Endothelial cell of umbilical vein (primary cell): Measurements from ENCODE around the gene MAML3. TPM values are rescaled to one million over a fixed set of nuclear protein-coding genes. Genes with fewer than 3 reads are reported as not detected.

Experiments used
- BruUV-seq: library from RNA; stranded (reverse); fragments of 400-500 nt; replicated peaks from 2 replicates; lab custom pipeline; 2021; lab: Mats Ljungman, UMichigan
- CTCF ChIA-PET: fragments of 300-600, 350-600 bp; sonication (Branson Sonifier 250); formaldehyde crosslinking; loops from one replicate; lab custom pipeline; 2021; ENCODE audit warnings: antibody characterized with exemption, inconsistent platforms; lab: Charles Lee
- POLR2A ChIA-PET: fragments of 300-600, 350-600 bp; sonication (Branson Sonifier 250); formaldehyde crosslinking; loops from one replicate; lab custom pipeline; 2021; ENCODE audit warnings: antibody characterized with exemption, inconsistent platforms; lab: Charles Lee
- DNase-seq: peaks from one replicate; pipeline ENCODE4 v3.0.0-alpha.2; 2011; ENCODE audit warnings: low read depth, low spot score
- FAIRE-seq: peaks from 2 replicates; lab custom pipeline; 2011; peaks lifted over from hg19 to GRCh38; lab: Jason Lieb, UNC
- H2AFZ ChIP-seq: 2 replicates; pipeline ENCODE4 v1.6.0; 2012; ENCODE audit warnings: low read depth, low read length, control low read depth, inconsistent platforms
- H3K27ac ChIP-seq: 2 replicates; pipeline ENCODE4 v1.5.1; 2011; ENCODE audit warnings: low read depth, mild to moderate bottlenecking, control low read depth, low read length, moderate library complexity; ENCODE audit not compliant: insufficient read depth
- H3K27me3 ChIP-seq, 2 experiments: 2 replicates each; pipeline versions ENCODE4 v1.6.0 to v1.6.1; 2011; ENCODE audit warnings: low read length in 2 of 2, mixed read lengths in 1 of 2; ENCODE audit not compliant: control insufficient read depth in 2 of 2, insufficient read depth in 2 of 2
- H3K36me3 ChIP-seq, 2 experiments: 2 replicates in 1 of 2; 3 replicates in 1 of 2; pipeline ENCODE4 v1.5.1; 2011; ENCODE audit warnings: low read length in 2 of 2, mild to moderate bottlenecking in 1 of 2, moderate library complexity in 1 of 2; ENCODE audit not compliant: control insufficient read depth in 2 of 2, insufficient read depth in 2 of 2; ENCODE audit errors: extremely low read depth in 1 of 2
- H3K4me1 ChIP-seq: 3 replicates; pipeline ENCODE4 v1.5.1; 2011; ENCODE audit warnings: mild to moderate bottlenecking, low read length; ENCODE audit not compliant: control insufficient read depth, insufficient read depth; ENCODE audit errors: extremely low read depth
- H3K4me2 ChIP-seq: 2 replicates; pipeline ENCODE4 v1.6.1; 2011; ENCODE audit warnings: low read length, control low read depth, mixed read lengths; ENCODE audit not compliant: insufficient read depth
- H3K4me3 ChIP-seq, 3 experiments: fragments of 200-600 bp in 1 of 3; sonication (generic), shearing (Covaris generic) in 1 of 3; replicated peaks in 1 of 3; 2 replicates each; pipeline ENCODE4 v1.5.1; 2011 to 2016; ENCODE audit warnings: control low read depth in 3 of 3, low read length in 3 of 3, mild to moderate bottlenecking in 2 of 3, inconsistent platforms in 1 of 3, low read depth in 1 of 3, moderate library complexity in 1 of 3; ENCODE audit not compliant: insufficient read depth in 1 of 3
- H3K79me2 ChIP-seq: 2 replicates; pipeline ENCODE4 v1.6.0; 2012; ENCODE audit warnings: low read length, inconsistent platforms; ENCODE audit not compliant: control insufficient read depth, insufficient read depth
- H3K9ac ChIP-seq: replicated peaks from 2 replicates; pipeline ENCODE3; 2011; ENCODE audit warnings: low read length, control low read depth; ENCODE audit not compliant: insufficient read depth; ENCODE audit errors: extremely low read depth
- H3K9me1 ChIP-seq: replicated peaks from 3 replicates; pipeline ENCODE4 v1.6.0; 2011; ENCODE audit warnings: mild to moderate bottlenecking, low read length; ENCODE audit not compliant: control insufficient read depth, insufficient read depth; ENCODE audit errors: extremely low read depth
- H3K9me3 ChIP-seq: replicated peaks from 2 replicates; pipeline ENCODE4 v1.5.1; 2012; ENCODE audit warnings: low read length, inconsistent platforms; ENCODE audit not compliant: control insufficient read depth, insufficient read depth
- H4K20me1 ChIP-seq: replicated peaks from 2 replicates; pipeline ENCODE3; 2011; ENCODE audit warnings: mild to moderate bottlenecking, low read length; ENCODE audit not compliant: control insufficient read depth, insufficient read depth; ENCODE audit errors: extremely low read depth
- EZH2 ChIP-seq: IDR thresholded peaks from 2 replicates; pipeline ENCODE4 v1.6.1; 2012; ENCODE audit warnings: borderline replicate concordance, low read depth, mild to moderate bottlenecking, moderate library complexity, low read length, inconsistent platforms; ENCODE audit not compliant: severe bottlenecking
- FOS ChIP-seq: IDR thresholded peaks from 2 replicates; pipeline ENCODE4 v1.6.1; 2011; ENCODE audit warnings: mild to moderate bottlenecking, low read length, moderate library complexity, borderline replicate concordance; ENCODE audit not compliant: insufficient read depth
- GATA2 ChIP-seq: IDR thresholded peaks from 2 replicates; pipeline ENCODE4 v1.7.0; 2011; ENCODE audit warnings: low read depth, mild to moderate bottlenecking, moderate library complexity, mixed read lengths, low read length; ENCODE audit not compliant: insufficient read length, insufficient read depth
- JUN ChIP-seq: IDR thresholded peaks from 2 replicates; pipeline ENCODE4 v1.6.1; 2011; ENCODE audit warnings: borderline replicate concordance, low read depth; ENCODE audit not compliant: insufficient read length, insufficient read depth
- MYC ChIP-seq: IDR thresholded peaks from one replicate; pipeline ENCODE4 v1.6.1; 2011; ENCODE audit warnings: mild to moderate bottlenecking, low read depth, low read length
- POLR2A ChIP-seq: IDR thresholded peaks from 2 replicates; pipeline ENCODE4 v1.6.1; 2012; ENCODE audit warnings: low read depth, mild to moderate bottlenecking, control low read depth, low read length
- POLR2AphosphoS5 ChIP-seq: IDR thresholded peaks from 2 replicates; pipeline ENCODE4 v1.6.1; 2012; ENCODE audit warnings: low read depth, mild to moderate bottlenecking, control low read depth, low read length, moderate library complexity; ENCODE audit not compliant: insufficient read depth
- dilution Hi-C: fragments of 300-500 bp; cut with MboI; formaldehyde crosslinking; loops from one replicate; pipeline ENCODE4 v1.15.0; 2019; ENCODE audit warnings: low sequenced_read_pairs; ENCODE audit not compliant: extremely low pct_ligation_motif_present
- intact Hi-C: fragments of 100-400 bp; cut with micrococcal nuclease; formaldehyde crosslinking; loops from one replicate; pipeline ENCODE4 v1.10.0; 2022
- polyA plus RNA-seq, 4 experiments: library from polyadenylated mRNA; depleted of rRNA in 3 of 4; stranded (reverse) in 3 of 4; unstranded in 1 of 4; fragments of >200 nt; gene quantifications; 2 replicates each; pipeline versions ENCODE4 v1.2.1 to v1.2.3, GENCODE V29; 2011 to 2012; ENCODE audit warnings: missing spikeins in 1 of 4
- total RNA-seq: library from RNA; stranded (reverse); gene quantifications from 2 replicates; pipeline ENCODE4 v1.2.3, GENCODE V29; 2021
- TF ChIP-seq, protein P1 (sequence below): IDR thresholded peaks from 2 replicates; pipeline ENCODE4 v1.6.1; 2011; ENCODE audit not compliant: insufficient read depth, insufficient read length
- TF ChIP-seq, protein P2 (sequence below), 2 donors: IDR thresholded peaks; 1 replicate in 1 of 2; 2 replicates in 1 of 2; pipeline ENCODE4 v1.5.1; 2011; ENCODE audit warnings: low read length in 2 of 2, mild to moderate bottlenecking in 2 of 2, moderate library complexity in 2 of 2, control low read depth in 1 of 2, inconsistent platforms in 1 of 2, low read depth in 1 of 2; ENCODE audit not compliant: insufficient read depth in 1 of 2; ENCODE audit errors: extremely low read depth in 1 of 2

MAML3 gene
- total and polyA plus RNA-seq, 2 donors (not counting 3 experiments of a cell fraction or from before 2014, with no cell fraction given), result 14.0 to 20.3 TPM

DNA sequence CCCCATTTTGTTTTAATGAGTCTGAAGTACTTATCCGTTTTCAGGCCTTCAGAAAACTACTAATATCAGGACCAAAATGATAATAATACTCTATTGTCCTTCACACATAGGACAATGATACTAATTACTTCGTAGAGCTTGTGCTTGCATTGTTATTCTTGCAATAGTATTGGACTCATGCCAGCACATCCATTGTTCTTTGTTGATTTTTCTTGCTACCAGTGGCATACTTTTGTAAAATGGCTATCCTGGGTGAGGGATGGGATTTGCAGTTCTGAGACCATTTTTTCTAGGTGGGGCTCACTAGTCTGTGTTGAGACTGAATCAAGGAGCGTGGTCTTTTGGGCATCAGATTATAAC, 195.3 kb downstream of the MAML3 start:
- no peaks in the 10 kb centered on the region for H3K79me2 ChIP-seq
- no peaks in the 10 kb centered on the region for H3K36me3 ChIP-seq
- ChIA-PET POLR2A (no interaction called here), CTCF (interaction anchor here (0.9 to 1.8 kb wide), 4 partner anchors 23 to 401 kb away, joined by 3 to 8 read pairs (median 3); no protein-coding TSS in a partner anchor)
- TF ChIP-seq, protein P1, sequence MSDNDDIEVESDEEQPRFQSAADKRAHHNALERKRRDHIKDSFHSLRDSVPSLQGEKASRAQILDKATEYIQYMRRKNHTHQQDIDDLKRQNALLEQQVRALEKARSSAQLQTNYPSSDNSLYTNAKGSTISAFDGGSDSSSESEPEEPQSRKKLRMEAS, result no peak
- TF ChIP-seq POLR2A (no peak), MYC (no peak), JUN (no peak), GATA2 (no peak), FOS (no peak), EZH2 (no peak), POLR2AphosphoS5 (no peak)
- TF ChIP-seq, protein P2, sequence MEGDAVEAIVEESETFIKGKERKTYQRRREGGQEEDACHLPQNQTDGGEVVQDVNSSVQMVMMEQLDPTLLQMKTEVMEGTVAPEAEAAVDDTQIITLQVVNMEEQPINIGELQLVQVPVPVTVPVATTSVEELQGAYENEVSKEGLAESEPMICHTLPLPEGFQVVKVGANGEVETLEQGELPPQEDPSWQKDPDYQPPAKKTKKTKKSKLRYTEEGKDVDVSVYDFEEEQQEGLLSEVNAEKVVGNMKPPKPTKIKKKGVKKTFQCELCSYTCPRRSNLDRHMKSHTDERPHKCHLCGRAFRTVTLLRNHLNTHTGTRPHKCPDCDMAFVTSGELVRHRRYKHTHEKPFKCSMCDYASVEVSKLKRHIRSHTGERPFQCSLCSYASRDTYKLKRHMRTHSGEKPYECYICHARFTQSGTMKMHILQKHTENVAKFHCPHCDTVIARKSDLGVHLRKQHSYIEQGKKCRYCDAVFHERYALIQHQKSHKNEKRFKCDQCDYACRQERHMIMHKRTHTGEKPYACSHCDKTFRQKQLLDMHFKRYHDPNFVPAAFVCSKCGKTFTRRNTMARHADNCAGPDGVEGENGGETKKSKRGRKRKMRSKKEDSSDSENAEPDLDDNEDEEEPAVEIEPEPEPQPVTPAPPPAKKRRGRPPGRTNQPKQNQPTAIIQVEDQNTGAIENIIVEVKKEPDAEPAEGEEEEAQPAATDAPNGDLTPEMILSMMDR (IDR thresholded peaks at IDR 0.05; ENCODE audit: extremely low read depth in 1 of 2, insufficient read depth in 1 of 2, low read depth in 1 of 2, low read length in 2 of 2), result no peak
- DNase-seq (peak; percentile 75), FAIRE-seq (peak; percentile 68)
- H4K20me1 ChIP-seq, result no peaks in the 10 kb centered on the region
- no peak overlapping the region for H2AFZ ChIP-seq
- intact Hi-C loops, result no loop called here
- no peaks in the 10 kb centered on the region for H3K9me1 ChIP-seq
- no peak overlapping the region for H3K4me2 ChIP-seq
- H3K9ac ChIP-seq, result no peak overlapping the region
- H3K4me3 ChIP-seq, result no peak overlapping the region
- H3K27me3 ChIP-seq, result no peaks in the 10 kb centered on the region
- peaks cover 23% of the 10 kb centered on the region for H3K4me1 ChIP-seq
- H3K9me3 ChIP-seq, result no peaks in the 10 kb centered on the region
- no TSS peak for BruUV-seq
- dilution Hi-C loops, result no loop called here
- no peak overlapping the region for H3K27ac ChIP-seq
